Adipocyte (in vitro differentiated cells): ENCODE data around the gene RNU6-9.

ENCODE experiments used
- DNase-seq: peaks from one replicate; pipeline ENCODE4 v3.0.0-alpha.2; 2015; ENCODE audit warnings: low read depth
- H3K27me3 ChIP-seq: replicated peaks from 2 replicates; pipeline ENCODE4 v1.7.0; 2013; ENCODE audit warnings: mild to moderate bottlenecking, low read length, moderate library complexity; ENCODE audit not compliant: control insufficient read depth, insufficient read depth
- H3K36me3 ChIP-seq: 2 replicates; pipeline ENCODE4 v1.7.0; 2013; ENCODE audit warnings: low read length, mild to moderate bottlenecking, moderate library complexity; ENCODE audit not compliant: control insufficient read depth, insufficient read depth, severe bottlenecking
- H3K4me1 ChIP-seq: 2 replicates; pipeline ENCODE4 v1.7.0; 2013; ENCODE audit warnings: mild to moderate bottlenecking, low read length, moderate library complexity; ENCODE audit not compliant: control insufficient read depth, insufficient read depth
- H3K4me3 ChIP-seq: 2 replicates; pipeline ENCODE4 v1.7.0; 2013; ENCODE audit warnings: mild to moderate bottlenecking, low read length, moderate library complexity
- H3K9ac ChIP-seq: 2 replicates; pipeline ENCODE4 v1.7.0; 2013; ENCODE audit warnings: mild to moderate bottlenecking, low read length, moderate library complexity
- H3K9me3 ChIP-seq: 2 replicates; pipeline ENCODE4 v1.7.0; 2013; ENCODE audit warnings: mild to moderate bottlenecking, low read length, moderate library complexity; ENCODE audit not compliant: control insufficient read depth

RNU6-9 gene

GRCh38 chr19:927780-928401 is 34.6 kb downstream of the RNU6-9 start:
- DNase-seq = peak; percentile 14
- H3K9ac ChIP-seq = peak overlapping the region; percentile 97
- peaks cover 18% of the 10 kb centered on the region for H3K36me3 ChIP-seq
- no peaks in the 10 kb centered on the region for H3K9me3 ChIP-seq
- peak overlapping the region; percentile 91 for H3K4me3 ChIP-seq
- no peaks in the 10 kb centered on the region for H3K27me3 ChIP-seq
- H3K4me1 ChIP-seq = peaks cover 23% of the 10 kb centered on the region

- Histone ChIP-seq H3K9me3 (no peaks in the 10 kb centered on the region), H3K4me1 (peaks cover 30% of the 10 kb centered on the region), H3K4me3 (peak overlapping the region; percentile 91), H3K27me3 (no peaks in the 10 kb centered on the region), H3K36me3 (peaks cover 18% of the 10 kb centered on the region), H3K9ac (no peak overlapping the region)
- peak; percentile 47 for DNase-seq
Observed at GRCh38 chr19:928471-929202, 35.4 kb downstream of the RNU6-9 start.

GRCh38 chr19:929203-929890 is 36.1 kb downstream of the RNU6-9 start:
- Histone ChIP-seq H3K36me3 (peaks cover 18% of the 10 kb centered on the region), H3K27me3 (no peaks in the 10 kb centered on the region), H3K9ac (no peak overlapping the region), H3K4me1 (peaks cover 37% of the 10 kb centered on the region), H3K9me3 (no peaks in the 10 kb centered on the region), H3K4me3 (no peak overlapping the region)
- no peak for DNase-seq

GRCh38 chr19:929891-930258 is 36.6 kb downstream of the RNU6-9 start:
- DNase-seq = no peak
- H3K9me3 ChIP-seq = no peaks in the 10 kb centered on the region
- H3K9ac ChIP-seq = no peak overlapping the region
- H3K4me1 ChIP-seq = peaks cover 38% of the 10 kb centered on the region
- H3K36me3 ChIP-seq = peaks cover 18% of the 10 kb centered on the region
- H3K4me3 ChIP-seq = no peak overlapping the region
- no peaks in the 10 kb centered on the region for H3K27me3 ChIP-seq

- no peak for DNase-seq
- Histone ChIP-seq H3K27me3 (no peaks in the 10 kb centered on the region), H3K36me3 (peaks cover 24% of the 10 kb centered on the region), H3K4me3 (no peak overlapping the region), H3K9me3 (no peaks in the 10 kb centered on the region), H3K4me1 (peaks cover 43% of the 10 kb centered on the region), H3K9ac (no peak overlapping the region)
Observed at GRCh38 chr19:931860-932647, 38.8 kb downstream of the RNU6-9 start.

GRCh38 chr19:932648-933552 is 39.6 kb downstream of the RNU6-9 start:
- Histone ChIP-seq H3K9me3 (no peaks in the 10 kb centered on the region), H3K4me3 (peak overlapping the region; percentile 59), H3K9ac (peak overlapping the region; percentile 68), H3K27me3 (no peaks in the 10 kb centered on the region), H3K4me1 (peaks cover 41% of the 10 kb centered on the region), H3K36me3 (peaks cover 29% of the 10 kb centered on the region)
- DNase-seq = peak; percentile 98

- Histone ChIP-seq H3K27me3 (no peaks in the 10 kb centered on the region), H3K4me3 (peak overlapping the region; percentile 41), H3K36me3 (peaks cover 35% of the 10 kb centered on the region), H3K9ac (peak overlapping the region; percentile 68), H3K4me1 (peaks cover 37% of the 10 kb centered on the region), H3K9me3 (no peaks in the 10 kb centered on the region)
- no peak for DNase-seq
Observed at GRCh38 chr19:933553-933882, 40.2 kb downstream of the RNU6-9 start.

GRCh38 chr19:934197-934840 is 41.0 kb downstream of the RNU6-9 start:
- Histone ChIP-seq H3K4me1 (peaks cover 32% of the 10 kb centered on the region), H3K27me3 (no peaks in the 10 kb centered on the region), H3K9ac (peak overlapping the region; percentile 68), H3K9me3 (no peaks in the 10 kb centered on the region), H3K4me3 (no peak overlapping the region), H3K36me3 (peaks cover 38% of the 10 kb centered on the region)
- DNase-seq = no peak

- Histone ChIP-seq H3K4me3 (no peak overlapping the region), H3K4me1 (peaks cover 32% of the 10 kb centered on the region), H3K27me3 (no peaks in the 10 kb centered on the region), H3K36me3 (peaks cover 39% of the 10 kb centered on the region), H3K9ac (peak overlapping the region; percentile 8), H3K9me3 (no peaks in the 10 kb centered on the region)
- no peak for DNase-seq
Observed at GRCh38 chr19:934865-935479, 41.7 kb downstream of the RNU6-9 start.

- Histone ChIP-seq H3K4me3 (no peak overlapping the region), H3K9me3 (no peaks in the 10 kb centered on the region), H3K9ac (no peak overlapping the region), H3K36me3 (peaks cover 33% of the 10 kb centered on the region), H3K27me3 (no peaks in the 10 kb centered on the region), H3K4me1 (peaks cover 32% of the 10 kb centered on the region)
- no peak for DNase-seq
Observed at GRCh38 chr19:936175-936546, 42.9 kb downstream of the RNU6-9 start.
